MCF 10A (cell line): ENCODE measurements around the gene KAT6B. TPM values are rescaled to one million over a fixed set of nuclear protein-coding genes. Genes with fewer than 3 reads are reported as not detected.
A peak's percentile ranks its signal among the peaks of the same experiment; 100 is the strongest.

Source experiments
- BruUV-seq: library from RNA; stranded (reverse); fragments of 400-500 nt; replicated peaks from 2 replicates; lab custom pipeline; 2021; lab: Mats Ljungman, UMichigan
- CTCF ChIA-PET: fragments of 300-600 bp; sonication (Branson Sonifier 250); formaldehyde crosslinking; extraction: SDS; loops from one replicate; lab custom pipeline; 2021; ENCODE audit warnings: antibody characterized with exemption, inconsistent platforms; lab: Yijun Ruan, JAX
- POLR2A ChIA-PET: fragments of 300-600, 350-650 bp; sonication (Branson Sonifier 250); formaldehyde crosslinking; extraction: SDS; loops from one replicate; lab custom pipeline; 2020; ENCODE audit warnings: antibody characterized with exemption, inconsistent platforms; lab: Yijun Ruan, JAX
- DNase-seq: peaks from one replicate; pipeline ENCODE4 v3.0.0-alpha.2; 2018; ENCODE audit not compliant: unreplicated experiment
- H3K27ac Mint-ChIP-seq: one replicate; pipeline ENCODE4 v1.8.0; 2022; ENCODE audit warnings: mild to moderate bottlenecking, low read depth, mixed read lengths; ENCODE audit not compliant: unreplicated experiment
- H3K27me3 Mint-ChIP-seq: one replicate; pipeline ENCODE4 v1.8.0; 2022; ENCODE audit warnings: mixed read lengths; ENCODE audit not compliant: insufficient read depth, unreplicated experiment
- H3K36me3 Mint-ChIP-seq: one replicate; pipeline ENCODE4 v1.8.0; 2022; ENCODE audit warnings: mild to moderate bottlenecking, moderate library complexity, mixed read lengths; ENCODE audit not compliant: insufficient read depth, unreplicated experiment
- H3K4me1 Mint-ChIP-seq: one replicate; pipeline ENCODE4 v1.8.0; 2022; ENCODE audit warnings: mixed read lengths; ENCODE audit not compliant: insufficient read depth, unreplicated experiment
- H3K4me3 Mint-ChIP-seq: one replicate; pipeline ENCODE4 v1.8.0; 2022; ENCODE audit warnings: mild to moderate bottlenecking, moderate library complexity, mixed read lengths; ENCODE audit not compliant: unreplicated experiment
- H3K9me3 Mint-ChIP-seq: one replicate; pipeline ENCODE4 v1.8.0; 2022; ENCODE audit warnings: mixed read lengths; ENCODE audit not compliant: unreplicated experiment
- intact Hi-C: fragments of 100-400 bp; cut with micrococcal nuclease; formaldehyde crosslinking; loops from 2 replicates; pipeline ENCODE4 v1.14.1; 2022
- total RNA-seq: library from RNA; stranded (reverse); gene quantifications from 2 replicates; pipeline ENCODE4 v1.2.3, GENCODE V29; 2022
- TF ChIP-seq, protein P1 (sequence below): fragments of 200-600 bp; IDR thresholded peaks from one replicate; pipeline ENCODE4 v1.8.0; 2022; ENCODE audit warnings: antibody characterized with exemption, mild to moderate bottlenecking; ENCODE audit not compliant: unreplicated experiment

Gene KAT6B
- total RNA-seq, 1 experiment from 2014 or later = 18.3 TPM

DNA sequence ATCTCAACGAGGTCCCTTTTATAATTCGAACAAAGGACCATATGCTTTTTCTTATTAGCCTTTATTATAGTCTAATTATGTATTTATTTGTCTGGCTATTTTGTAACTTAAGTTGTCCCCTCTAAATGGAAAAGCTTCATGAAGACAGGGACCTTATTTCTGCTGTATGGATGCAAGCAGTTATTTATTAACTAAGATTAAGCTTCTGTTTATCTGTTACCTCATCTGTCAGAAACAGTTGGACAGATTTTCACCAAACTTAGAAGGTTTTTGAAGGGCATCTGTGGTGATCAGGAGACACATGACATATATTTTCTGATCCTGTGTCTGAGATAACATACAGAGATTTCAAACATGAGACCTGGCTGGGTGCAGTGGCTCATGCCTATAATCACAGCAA is 43.2 kb downstream of the KAT6B start:
- Mint-ChIP-seq H3K36me3 (peaks cover 17% of the 10 kb centered on the region), H3K27ac (no peak overlapping the region), H3K4me3 (no peak overlapping the region), H3K27me3 (no peaks in the 10 kb centered on the region), H3K9me3 (no peaks in the 10 kb centered on the region), H3K4me1 (peaks cover 9% of the 10 kb centered on the region)
- no TSS peak for BruUV-seq
- DNase-seq = no peak
- ChIA-PET POLR2A (interaction anchor here (0.6 to 1.4 kb wide), 2 partner anchors 9 to 1294 kb away, joined by 3 read pairs; no protein-coding TSS in a partner anchor), CTCF (interaction anchor here (0.6 to 0.7 kb wide), 2 partner anchors 16 to 113 kb away, joined by 3 read pairs; no protein-coding TSS in a partner anchor)
- intact Hi-C loops = no loop called here
- TF ChIP-seq, protein P1, sequence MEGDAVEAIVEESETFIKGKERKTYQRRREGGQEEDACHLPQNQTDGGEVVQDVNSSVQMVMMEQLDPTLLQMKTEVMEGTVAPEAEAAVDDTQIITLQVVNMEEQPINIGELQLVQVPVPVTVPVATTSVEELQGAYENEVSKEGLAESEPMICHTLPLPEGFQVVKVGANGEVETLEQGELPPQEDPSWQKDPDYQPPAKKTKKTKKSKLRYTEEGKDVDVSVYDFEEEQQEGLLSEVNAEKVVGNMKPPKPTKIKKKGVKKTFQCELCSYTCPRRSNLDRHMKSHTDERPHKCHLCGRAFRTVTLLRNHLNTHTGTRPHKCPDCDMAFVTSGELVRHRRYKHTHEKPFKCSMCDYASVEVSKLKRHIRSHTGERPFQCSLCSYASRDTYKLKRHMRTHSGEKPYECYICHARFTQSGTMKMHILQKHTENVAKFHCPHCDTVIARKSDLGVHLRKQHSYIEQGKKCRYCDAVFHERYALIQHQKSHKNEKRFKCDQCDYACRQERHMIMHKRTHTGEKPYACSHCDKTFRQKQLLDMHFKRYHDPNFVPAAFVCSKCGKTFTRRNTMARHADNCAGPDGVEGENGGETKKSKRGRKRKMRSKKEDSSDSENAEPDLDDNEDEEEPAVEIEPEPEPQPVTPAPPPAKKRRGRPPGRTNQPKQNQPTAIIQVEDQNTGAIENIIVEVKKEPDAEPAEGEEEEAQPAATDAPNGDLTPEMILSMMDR = no peak

- intact Hi-C loops = no loop called here
- H3K36me3 Mint-ChIP-seq = peaks cover 17% of the 10 kb centered on the region
- BruUV-seq = no TSS peak
Measured at GRCh38 chr10:74870191-74870590, 43.8 kb downstream of the KAT6B start.

GRCh38 chr10:74871595-74872382 is 45.4 kb downstream of the KAT6B start:
- POLR2A ChIA-PET = no interaction called here

More at GRCh38 chr10:74870191-74870590, 43.8 kb downstream of the KAT6B start:
- no peaks in the 10 kb centered on the region for H3K9me3 Mint-ChIP-seq
- H3K27ac Mint-ChIP-seq = no peak overlapping the region
- H3K4me1 Mint-ChIP-seq = peaks cover 9% of the 10 kb centered on the region
- no peaks in the 10 kb centered on the region for H3K27me3 Mint-ChIP-seq
- H3K4me3 Mint-ChIP-seq = no peak overlapping the region
- CTCF ChIA-PET = interaction anchor here (0.7 kb wide), 1 partner anchor 17 kb away, joined by 3 read pairs; no protein-coding TSS in a partner anchor
- DNase-seq = no peak
- TF ChIP-seq, protein P1 = no peak
- POLR2A ChIA-PET = interaction anchor here (1.4 kb wide), 1 partner anchor 8 kb away, joined by 3 read pairs; no protein-coding TSS in a partner anchor

More at GRCh38 chr10:74871595-74872382, 45.4 kb downstream of the KAT6B start:
- CTCF ChIA-PET = interaction anchor here (0.6 kb wide), 2 partner anchors 148 to 658 kb away, joined by 3 to 4 read pairs; no protein-coding TSS in a partner anchor
- intact Hi-C loops = no loop called here
- Mint-ChIP-seq H3K27me3 (no peaks in the 10 kb centered on the region), H3K9me3 (no peaks in the 10 kb centered on the region), H3K4me1 (peaks cover 9% of the 10 kb centered on the region), H3K27ac (peak overlapping the region; percentile 70), H3K36me3 (peaks cover 17% of the 10 kb centered on the region), H3K4me3 (no peak overlapping the region)
- BruUV-seq = no TSS peak
- TF ChIP-seq, protein P1 = no peak
- no peak for DNase-seq
